ENCODE data around the gene MSH3.

Gene MSH3

GRCh38 chr5:80919678-80920196 is 265.3 kb downstream of the MSH3 start:
- no peak for DNase-seq

DNA sequence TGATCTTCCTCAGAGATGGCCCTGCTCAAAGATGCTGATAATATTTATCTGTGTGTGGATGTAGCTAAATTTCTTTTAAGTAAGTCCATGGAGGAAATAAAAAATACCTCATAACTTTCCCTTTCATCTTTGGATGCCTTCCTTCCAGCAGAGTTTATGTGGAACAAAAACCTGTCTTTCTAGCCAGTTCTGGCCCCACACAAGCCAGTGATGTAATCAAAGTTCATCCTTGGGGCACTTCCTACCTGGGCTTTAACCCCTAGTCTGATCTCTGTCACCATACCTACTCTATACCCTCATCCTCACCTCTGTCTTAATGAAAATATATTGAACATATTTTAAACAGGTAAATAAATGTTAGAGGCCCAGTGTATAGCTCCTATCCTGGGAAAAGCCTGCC is 265.9 kb downstream of the MSH3 start:
- DNase-seq = no peak

- no peak for DNase-seq
Observed at GRCh38 chr5:80921026-80921425, 266.6 kb downstream of the MSH3 start.

- DNase-seq = no peak
Observed at GRCh38 chr5:80925931-80926330, 271.5 kb downstream of the MSH3 start.

Measured in activated CD4-positive, alpha-beta T cell treated with anti-CD3 and anti-CD28 coated beads, Interleukin-2, amount 50 U/mL, for 1 hour (primary cell).